HG03469 (cell line): ENCODE results near the gene PUS1.
"Not testable (repeated sequence)": the region's sequence is repeated elsewhere in the genome, so short reads cannot be mapped to it uniquely, and the experiment has no call there.

Experiments used
- ATAC-seq: cut with Tn5 transposase; IDR thresholded peaks from one replicate; pipeline ENCODE4 v1.9.1; 2021; ENCODE audit warnings: mild to moderate bottlenecking, moderate library complexity, moderate number of reproducible peaks; ENCODE audit not compliant: unreplicated experiment

The PUS1 gene

DNA sequence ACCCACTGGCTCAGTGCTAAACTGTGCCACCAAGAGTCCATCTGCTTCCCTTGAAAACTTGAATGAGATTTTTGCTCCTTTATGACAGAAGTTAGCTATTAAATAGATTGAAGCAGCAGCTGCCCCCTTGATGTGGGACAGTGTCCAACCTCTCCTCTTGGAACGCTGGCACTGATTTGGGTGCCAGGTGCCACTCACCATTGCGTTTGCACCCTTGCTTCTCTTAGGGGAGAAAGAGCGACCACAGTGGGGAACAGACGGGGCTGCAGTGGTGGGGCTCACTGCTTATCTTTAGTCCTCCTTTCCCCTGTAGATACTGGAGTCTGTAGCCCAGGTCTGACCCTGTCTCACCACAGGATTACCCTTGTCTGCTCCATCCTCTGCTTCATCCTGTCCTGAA is 30.0 kb downstream of the PUS1 start:
- no peak for ATAC-seq

DNA sequence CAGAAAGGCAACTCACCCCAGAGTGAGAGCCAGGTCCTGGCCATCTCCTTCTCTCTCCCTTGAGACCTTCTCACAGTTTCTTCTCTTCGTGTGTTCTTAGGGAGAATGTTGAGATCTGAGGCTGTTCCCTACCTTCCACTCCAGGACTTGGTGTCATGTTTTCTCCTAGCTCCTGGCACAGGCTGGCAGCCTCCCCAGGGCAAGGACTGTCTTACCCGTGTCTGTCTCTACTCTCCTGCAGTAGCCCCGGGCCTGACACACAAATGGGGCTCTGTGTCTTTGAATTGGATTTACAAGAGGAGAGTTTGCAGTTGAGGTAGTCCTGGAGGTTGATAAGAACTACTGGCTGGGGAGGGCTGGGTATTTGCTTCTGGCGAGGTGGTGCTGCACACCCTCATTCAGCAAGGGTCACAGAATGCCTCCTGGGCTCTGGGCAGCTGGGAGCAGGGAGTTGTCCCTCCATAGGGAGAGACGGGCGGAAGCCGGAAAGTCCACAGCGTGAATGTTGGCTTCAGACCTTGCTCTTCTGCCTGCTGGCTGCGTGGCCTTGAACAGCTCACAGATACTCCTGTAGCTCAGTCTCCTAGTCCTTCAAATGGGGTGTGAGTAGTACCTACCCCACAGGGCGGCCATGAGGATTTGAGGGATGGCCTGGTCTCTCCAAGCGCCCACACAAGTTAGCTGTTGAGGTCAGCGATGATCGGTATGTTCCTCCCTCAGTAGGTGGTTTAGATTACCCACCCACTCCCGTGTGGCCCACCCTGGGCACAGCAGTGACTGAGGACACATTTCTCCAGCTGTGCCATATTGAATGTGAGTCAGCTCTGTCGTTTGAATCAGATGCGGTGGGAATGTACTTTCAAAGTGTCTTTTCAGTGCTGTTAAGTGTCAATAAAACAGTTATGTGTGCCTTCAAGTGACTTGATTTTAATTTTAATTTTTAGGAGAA is 30.8 kb downstream of the PUS1 start:
- ATAC-seq = no peak

DNA sequence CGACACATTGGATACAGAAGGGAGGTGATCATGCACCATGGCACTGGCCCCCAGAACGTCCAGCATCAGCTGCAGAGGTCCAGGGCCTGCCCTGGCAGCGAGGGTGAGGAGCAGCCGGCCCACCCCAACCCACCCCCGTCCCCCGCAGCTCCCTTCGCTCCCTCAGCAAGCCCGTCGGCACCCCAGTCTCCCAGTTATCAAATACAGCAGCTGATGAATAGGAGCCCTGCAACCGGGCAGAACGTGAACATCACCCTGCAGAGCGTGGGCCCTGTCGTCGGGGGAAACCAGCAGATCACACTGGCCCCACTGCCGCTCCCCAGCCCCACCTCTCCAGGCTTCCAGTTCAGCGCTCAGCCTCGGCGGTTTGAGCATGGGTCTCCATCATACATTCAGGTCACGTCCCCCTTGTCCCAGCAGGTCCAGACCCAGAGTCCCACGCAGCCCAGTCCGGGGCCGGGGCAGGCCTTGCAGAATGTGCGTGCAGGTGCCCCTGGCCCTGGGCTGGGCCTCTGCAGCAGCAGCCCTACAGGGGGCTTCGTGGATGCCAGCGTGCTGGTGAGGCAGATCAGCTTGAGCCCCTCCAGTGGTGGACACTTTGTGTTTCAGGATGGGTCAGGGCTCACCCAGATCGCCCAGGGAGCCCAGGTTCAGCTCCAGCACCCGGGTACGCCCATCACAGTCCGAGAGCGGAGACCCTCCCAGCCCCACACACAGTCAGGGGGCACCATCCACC is 31.7 kb downstream of the PUS1 start:
- not testable (repeated sequence) for ATAC-seq

DNA sequence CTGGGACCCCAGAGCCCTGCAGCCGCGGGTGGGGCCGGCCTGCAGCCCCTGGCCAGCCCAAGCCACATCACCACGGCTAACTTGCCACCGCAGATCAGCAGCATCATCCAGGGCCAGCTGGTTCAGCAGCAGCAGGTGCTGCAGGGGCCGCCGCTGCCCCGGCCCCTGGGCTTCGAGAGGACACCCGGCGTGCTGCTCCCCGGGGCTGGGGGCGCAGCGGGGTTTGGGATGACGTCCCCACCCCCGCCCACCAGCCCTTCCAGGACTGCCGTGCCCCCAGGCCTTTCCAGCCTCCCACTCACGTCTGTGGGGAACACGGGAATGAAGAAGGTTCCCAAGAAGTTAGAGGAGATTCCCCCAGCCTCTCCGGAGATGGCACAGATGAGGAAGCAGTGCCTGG is 32.3 kb downstream of the PUS1 start:
- ATAC-seq = not testable (repeated sequence)

DNA sequence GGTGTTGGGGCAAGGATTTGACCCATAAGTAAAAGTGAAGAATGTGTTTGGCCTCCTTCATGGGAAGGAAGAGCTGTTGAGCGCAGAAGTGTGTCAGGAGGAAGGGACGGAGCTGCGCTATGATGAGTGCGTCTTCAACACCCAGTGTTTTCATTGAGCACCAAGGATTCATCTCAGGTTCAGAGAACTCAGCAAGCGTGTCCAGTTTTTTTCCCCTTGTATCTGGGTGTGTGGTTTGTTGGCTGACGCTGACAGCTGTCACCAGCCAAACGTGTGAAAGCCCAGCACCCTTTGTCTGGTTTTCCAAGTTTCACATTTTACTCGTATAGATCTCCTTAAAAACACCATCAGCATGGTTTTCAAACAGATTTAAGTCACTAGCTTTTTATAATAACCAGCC is 33.0 kb downstream of the PUS1 start:
- no peak for ATAC-seq

DNA sequence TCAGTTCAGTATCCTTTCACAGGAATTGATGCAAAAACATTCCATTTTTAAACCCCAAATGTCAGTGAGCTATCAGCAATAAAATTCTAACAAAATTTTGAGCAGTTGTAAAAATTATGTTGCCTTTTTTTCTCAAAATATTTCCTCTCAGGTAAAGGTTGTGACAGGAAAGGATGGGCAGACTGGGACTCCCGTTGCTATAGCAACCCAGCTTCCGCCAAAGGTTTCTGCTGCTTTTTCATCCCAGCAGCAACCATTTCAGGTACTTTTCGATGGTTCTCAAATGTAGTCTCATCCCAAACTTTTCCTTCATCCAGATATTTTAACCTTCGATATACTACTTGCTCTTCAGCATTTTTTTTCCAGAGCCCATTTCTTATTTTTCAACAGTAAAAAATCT is 34.3 kb downstream of the PUS1 start:
- no peak for ATAC-seq

DNA sequence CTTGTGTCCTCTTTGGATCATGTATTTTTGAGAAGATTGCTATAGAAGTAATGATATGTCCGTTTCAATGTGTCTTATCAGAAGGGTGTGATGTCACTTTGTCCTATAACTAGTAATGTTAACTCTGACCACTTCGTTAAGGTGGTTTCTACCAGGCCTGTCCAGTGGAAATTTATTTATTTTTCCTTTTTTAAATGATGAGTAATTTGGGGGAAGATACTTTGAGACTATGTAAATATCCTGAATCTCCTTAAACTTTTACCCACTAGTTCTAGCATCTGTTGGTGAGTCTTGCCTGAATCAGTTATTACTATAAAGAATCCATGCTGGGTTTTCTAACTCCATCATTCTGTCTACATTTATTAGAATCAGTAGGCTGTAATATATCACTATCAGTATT is 36.0 kb downstream of the PUS1 start:
- no peak for ATAC-seq

DNA sequence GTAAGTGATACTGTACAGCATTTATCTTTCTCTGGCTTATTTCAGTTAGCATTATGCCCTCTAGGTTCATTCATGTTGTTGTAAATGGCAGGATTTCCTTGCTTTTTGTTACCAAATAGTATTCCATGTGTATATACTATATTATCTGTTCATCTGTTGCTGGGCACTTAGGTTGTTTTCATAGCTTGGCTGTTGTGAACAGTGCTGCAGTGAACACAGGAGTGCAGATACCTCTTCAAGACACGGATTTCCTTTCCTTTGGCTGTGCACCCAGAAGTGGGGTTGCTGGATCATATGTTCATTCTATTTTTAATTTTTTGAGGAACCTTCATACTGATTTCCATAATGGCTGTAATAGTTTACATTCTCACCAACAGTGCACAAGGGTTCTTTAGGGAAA is 42.1 kb downstream of the PUS1 start:
- no peak for ATAC-seq

DNA sequence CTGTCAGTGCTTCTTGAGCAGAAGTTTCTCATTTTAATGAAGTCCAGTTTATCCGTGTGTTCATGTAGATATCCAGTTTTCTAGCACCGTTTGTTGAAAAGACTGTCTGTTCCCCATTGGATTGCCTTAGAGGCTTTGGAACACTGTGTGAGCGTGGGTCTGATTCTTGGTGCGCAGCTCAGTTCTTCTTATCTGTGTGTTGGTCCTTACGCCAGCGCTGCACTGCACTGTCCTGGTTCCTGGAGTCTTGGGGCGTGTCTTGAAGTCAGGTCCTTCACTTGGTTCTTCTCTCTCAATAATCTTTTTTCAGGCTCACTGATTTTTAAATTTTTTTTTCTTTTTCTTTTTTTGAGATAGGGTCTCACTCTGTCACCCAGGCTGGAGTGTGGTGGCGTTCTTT is 46.2 kb downstream of the PUS1 start:
- ATAC-seq = no peak

DNA sequence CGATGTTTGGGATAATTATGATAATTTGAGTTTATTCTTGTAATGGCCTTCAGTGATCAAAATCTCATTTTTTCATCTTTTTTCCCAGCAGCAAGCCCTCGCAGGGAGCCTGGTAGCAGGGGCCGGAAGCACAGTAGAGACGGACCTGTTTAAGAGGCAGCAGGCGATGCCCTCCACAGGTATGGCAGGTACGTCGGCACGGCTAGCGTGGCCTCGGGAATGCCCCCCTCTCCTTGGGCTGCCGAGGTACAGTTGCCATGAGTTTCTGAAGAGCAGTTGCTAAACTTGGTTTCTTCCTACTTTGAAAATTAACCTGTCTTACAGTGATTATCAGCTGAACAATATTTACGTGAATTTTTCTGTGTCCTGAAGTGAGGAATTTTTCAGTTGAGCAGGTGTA is 50.5 kb downstream of the PUS1 start:
- no peak for ATAC-seq

DNA sequence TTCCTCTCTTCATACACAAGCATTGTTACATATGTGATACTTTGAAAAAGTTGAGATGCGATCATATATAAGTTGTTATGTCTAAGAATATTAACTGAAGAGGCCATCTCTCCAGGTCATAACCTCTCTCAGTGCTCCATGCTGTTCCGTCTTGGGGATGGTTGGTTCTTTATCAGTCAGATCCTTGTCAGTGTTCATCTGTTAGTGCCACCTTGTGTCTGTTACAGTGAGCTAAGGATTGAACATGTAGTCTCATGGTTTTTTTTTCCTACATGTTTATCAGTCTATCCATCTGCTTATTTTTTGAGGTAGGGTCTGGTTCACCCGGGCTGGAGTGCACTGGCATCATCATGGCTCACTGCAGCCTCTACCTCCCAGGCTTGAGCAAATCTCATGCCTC is 51.2 kb downstream of the PUS1 start:
- ATAC-seq = no peak

DNA sequence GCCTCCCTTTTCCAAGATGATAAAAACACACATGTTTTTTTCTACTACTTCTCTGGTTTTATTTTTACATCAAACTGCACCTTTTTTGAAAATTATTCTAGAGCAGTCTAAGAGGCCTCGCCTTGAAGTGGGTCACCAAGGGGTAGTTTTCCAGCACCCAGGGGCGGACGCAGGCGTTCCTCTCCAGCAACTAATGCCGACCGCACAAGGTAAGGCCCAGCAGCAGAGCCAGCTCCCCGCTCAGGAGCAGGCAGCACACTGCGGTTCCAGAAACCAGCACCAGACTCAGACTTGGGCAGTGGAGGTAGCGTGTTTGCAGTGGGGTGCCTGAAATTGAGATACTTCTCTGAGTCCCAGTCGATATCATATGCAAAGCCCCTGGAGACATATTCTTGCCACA is 52.3 kb downstream of the PUS1 start:
- ATAC-seq = no peak

DNA sequence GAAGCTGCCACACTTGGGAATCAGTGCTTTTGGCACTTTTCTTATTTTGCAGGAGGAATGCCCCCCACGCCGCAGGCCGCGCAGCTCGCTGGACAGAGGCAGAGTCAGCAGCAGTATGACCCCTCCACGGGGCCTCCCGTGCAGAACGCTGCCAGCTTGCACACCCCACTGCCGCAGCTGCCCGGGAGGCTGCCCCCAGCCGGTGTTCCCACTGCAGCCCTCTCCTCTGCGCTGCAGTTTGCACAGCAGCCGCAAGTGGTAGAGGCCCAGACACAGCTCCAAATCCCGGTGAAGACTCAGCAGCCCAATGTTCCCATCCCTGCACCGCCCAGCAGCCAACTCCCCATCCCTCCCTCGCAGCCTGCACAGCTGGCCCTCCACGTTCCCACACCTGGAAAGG is 53.0 kb downstream of the PUS1 start:
- ATAC-seq = no peak

DNA sequence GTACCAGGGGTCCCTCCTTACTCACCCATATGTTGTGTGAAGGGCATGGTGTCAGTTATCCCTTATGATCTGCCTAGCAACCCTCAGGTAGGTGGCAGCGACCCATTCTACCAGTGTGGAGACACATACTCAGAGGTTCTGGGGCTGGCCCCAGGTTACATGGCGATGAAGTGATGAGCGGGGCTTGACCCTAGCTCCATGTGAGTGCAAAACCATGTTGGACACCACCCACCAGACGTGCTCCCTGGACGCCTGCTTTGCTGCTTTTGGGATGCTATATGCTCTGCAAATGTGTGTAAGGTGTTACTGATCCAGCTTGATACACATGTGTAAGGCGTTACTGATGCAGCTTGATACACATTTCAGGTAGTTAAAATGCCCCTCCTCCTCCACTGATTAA is 54.0 kb downstream of the PUS1 start:
- no peak for ATAC-seq

DNA sequence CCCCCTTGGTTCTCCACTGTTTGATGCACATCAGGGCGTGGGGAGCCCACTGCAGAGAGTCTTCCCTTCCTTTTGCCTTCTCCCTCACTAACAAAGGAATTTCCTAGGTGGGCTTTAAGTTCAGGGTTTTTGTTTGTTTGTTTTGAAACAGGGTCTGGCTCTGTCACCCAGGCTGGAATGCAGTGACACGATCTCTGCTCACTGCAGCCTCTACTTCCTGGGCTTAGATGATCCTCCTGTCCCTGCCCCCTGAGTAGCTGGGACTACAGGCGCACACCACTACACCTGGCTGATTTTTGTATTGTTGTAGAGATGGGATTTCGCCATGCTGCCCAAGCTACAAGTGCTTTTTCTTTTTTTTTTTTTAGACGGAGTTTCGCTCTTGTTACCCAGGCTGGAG is 54.5 kb downstream of the PUS1 start:
- ATAC-seq = no peak

DNA sequence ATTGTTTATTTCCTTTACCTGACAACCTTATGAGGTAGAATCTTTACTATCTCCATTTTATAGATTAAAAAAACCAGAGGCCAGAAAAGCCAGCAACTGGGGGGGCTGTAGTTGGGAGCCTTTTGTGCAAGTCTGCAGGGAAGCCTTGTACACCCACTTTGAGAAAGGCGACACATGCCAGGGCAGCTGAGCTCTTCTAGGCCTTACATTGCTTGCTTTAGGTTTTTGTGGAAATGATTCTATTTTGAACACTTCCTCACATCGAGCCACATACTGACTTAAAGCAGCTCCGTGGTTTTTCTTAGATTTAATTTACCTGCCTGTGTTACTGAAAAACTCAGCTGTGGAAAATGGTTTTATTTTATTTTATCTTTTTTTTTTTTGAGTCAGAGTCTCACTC is 55.3 kb downstream of the PUS1 start:
- ATAC-seq = no peak

DNA sequence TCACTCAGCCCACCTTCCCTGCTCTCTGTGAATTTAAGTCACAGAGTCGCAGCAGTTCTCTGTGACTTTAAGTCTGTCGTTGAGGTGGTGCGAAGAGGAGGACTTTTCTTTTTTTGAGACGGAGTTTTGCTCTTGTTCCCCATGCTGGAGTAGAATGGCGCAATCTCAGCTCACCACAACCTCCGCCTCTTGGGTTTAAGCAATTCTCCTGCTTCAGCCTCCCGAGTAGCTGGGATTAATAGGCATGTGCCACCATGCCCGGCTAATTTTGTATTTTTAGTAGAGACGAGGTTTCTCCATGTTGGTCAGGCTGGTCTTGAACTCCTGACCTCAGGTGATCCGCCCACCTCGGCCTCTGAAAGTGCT is 56.4 kb downstream of the PUS1 start:
- ATAC-seq = not testable (repeated sequence)

DNA sequence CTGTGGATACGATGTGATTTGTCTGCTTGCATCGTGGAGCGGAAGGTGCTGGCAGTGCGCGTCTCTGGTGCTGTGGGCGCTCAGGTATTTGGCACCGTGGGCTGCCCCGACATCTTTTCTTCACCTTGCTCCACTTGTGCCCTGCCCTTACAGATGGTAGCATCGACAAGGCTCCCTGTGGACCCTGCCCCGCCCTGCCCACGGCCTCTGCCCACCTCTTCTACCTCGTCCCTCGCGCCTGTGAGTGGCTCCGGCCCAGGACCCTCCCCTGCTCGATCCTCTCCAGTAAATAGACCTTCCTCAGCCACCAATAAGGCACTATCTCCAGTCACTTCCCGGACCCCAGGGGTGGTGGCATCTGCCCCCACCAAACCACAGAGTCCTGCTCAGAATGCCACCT is 57.3 kb downstream of the PUS1 start:
- ATAC-seq = no peak

DNA sequence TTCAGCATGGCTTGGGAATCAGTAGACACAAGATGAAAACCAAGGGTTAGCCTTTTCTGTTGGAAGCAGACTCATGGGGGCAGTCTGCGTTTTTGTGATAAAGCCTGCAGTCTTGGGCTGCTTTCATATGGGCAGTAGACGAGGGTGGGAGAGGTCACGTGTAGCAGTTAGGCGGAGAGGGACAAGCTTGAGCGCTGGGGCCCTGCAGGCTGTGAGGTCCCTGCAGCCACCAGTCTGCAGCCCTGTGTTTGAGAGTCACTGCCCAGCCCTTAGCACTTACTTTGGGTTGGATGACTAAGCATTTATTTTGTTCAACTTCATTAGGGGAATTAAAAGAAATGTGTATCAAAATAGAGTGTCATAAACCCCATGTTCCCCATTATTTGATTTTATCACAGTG is 57.8 kb downstream of the PUS1 start:
- ATAC-seq = no peak

DNA sequence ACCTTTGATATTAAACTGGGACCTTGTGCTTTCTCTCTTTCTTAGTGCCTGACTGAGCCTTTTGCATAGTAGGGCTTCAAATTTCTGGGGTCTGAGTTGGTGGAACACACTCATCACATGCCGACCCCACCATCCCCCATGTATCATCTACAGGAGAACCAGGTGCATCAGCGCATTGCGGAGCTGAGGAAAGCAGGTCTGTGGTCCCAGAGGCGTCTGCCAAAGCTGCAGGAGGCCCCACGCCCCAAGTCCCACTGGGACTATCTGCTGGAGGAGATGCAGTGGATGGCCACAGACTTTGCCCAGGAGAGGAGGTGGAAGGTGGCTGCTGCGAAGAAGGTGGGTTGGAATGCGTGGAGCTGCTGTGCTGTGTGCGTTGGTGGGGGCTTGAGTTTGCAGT is 58.5 kb downstream of the PUS1 start:
- ATAC-seq = no peak

DNA sequence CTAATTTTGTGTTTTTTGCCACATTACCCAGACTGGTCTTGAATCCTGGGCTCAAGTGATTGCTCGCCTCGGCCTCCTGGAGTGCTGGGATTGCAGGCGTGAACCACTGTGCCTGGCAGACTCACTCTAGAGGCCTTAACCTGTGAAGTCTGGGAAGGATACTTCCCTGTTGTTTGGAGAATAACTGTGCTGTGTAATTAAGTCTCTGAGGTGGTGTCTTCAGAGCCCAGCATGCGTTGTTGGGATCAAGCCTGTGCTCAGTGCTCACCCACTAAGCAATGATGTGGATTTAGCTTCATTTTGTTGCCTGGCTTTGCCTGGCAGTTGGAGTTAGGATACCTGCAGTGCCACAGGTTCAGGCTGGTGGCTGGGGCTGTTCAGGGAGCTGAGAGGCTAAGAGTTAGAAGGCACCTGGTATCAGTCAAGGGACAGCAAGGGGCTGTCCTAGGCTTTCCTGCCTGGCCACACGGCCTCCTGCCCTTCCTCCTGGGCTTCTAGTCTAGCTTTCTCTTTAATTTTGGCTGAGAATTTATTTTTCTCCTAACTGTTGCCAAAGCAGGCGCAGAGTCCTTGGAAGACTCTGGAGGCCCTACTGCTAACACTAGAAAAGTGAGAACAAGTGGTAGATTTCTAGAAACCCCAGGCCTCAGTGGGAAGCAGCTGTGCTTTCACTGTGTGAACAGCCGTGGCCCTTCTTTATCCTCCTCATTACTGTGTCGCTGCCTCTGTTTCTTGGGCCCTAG is 59.1 kb downstream of the PUS1 start:
- ATAC-seq = no peak

DNA sequence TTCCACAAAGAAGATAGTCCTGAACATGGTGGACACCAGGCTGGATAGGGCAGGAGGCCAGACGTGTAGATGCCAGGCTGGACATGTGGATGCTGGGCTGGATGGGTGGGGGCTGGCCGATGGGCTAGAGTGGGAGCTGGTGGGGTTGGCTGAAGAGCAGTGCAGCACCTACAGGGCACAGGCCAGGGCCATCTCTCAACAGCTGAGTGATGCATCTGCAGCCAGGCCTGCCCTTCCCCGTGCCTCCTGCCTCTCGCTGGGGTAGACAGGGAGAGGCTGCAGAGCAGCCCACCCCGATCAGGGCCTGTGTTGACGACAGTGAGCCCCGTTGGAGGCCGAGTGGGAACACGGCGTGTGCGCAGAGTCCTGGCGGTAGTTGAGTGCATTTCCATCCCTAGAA is 59.9 kb downstream of the PUS1 start:
- ATAC-seq = no peak
